IPS-18c (cell line): ENCODE measurements around the gene SAMD1.

Source experiments
- H3K4me3 ChIP-seq: 2 replicates; pipeline ENCODE4 v1.7.0; 2013; ENCODE audit warnings: low read depth, mild to moderate bottlenecking, low read length, moderate library complexity; ENCODE audit not compliant: insufficient read depth
- H3K9me3 ChIP-seq: one replicate; pipeline ENCODE4 v1.6.1; 2013; ENCODE audit warnings: mild to moderate bottlenecking, low read length, moderate library complexity; ENCODE audit not compliant: control insufficient read depth, insufficient read depth

Gene SAMD1

GRCh38 chr19:14097532-14098151, 7.1 kb upstream of the SAMD1 start:
- Histone ChIP-seq H3K4me3 (no peak overlapping the region), H3K9me3 (peaks cover 3% of the 10 kb centered on the region)

- Histone ChIP-seq H3K9me3 (peaks cover 3% of the 10 kb centered on the region), H3K4me3 (no peak overlapping the region)
Measured at GRCh38 chr19:14096272-14096992, 5.9 kb upstream of the SAMD1 start.

DNA sequence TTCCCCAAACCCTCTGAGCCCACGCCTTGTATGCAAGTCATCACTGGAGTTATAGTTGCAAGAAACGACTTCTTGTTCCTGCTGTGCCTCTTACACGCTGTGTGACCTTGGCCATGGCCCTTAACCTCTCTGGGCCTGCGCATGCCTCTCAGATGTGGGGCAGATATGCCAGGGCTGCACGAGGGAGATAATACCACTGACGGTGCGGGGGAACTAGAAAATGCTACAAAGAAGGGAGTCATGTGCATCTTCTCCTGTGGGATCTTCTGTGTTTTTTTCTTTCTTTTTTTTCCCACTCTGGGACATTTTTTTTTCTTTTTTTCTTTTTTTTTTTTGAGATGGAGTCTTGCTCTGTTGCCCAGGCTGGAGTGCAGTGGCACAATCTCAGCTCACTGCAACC, 4.3 kb upstream of the SAMD1 start:
- peaks cover 3% of the 10 kb centered on the region for H3K9me3 ChIP-seq
- H3K4me3 ChIP-seq, result no peak overlapping the region

GRCh38 chr19:14093117-14093823, 2.7 kb upstream of the SAMD1 start:
- peaks cover 3% of the 10 kb centered on the region for H3K9me3 ChIP-seq
- H3K4me3 ChIP-seq, result no peak overlapping the region

- H3K4me3 ChIP-seq, result peak overlapping the region; percentile 86
- H3K9me3 ChIP-seq, result peaks cover 3% of the 10 kb centered on the region
Measured at GRCh38 chr19:14091813-14092462, 1.4 kb upstream of the SAMD1 start.

GRCh38 chr19:14091081-14091812, 696 bp upstream of the SAMD1 start:
- peaks cover 3% of the 10 kb centered on the region for H3K9me3 ChIP-seq
- H3K4me3 ChIP-seq, result peak overlapping the region; percentile 86

GRCh38 chr19:14089662-14090508, 666 bp downstream of the SAMD1 start:
- Histone ChIP-seq H3K4me3 (peak overlapping the region; percentile 61), H3K9me3 (peaks cover 3% of the 10 kb centered on the region)

DNA sequence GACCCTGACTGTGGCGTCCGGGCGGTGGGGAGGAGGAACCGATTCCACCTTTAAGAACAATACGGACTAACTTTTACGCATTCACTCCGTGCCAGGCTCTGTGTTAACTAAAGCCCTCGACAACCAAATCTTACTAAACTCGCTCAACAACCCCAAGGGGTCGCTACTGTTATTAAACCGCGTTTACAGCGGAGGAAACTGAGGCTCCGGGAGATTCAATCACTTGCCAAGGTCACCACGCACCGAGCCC, 1.2 kb downstream of the SAMD1 start:
- peak overlapping the region; percentile 61 for H3K4me3 ChIP-seq

GRCh38 chr19:14088634-14089411, 1.7 kb downstream of the SAMD1 start:
- peaks cover 3% of the 10 kb centered on the region for H3K9me3 ChIP-seq
- peak overlapping the region; percentile 61; the same call in 1 of the 2 replicates for H3K4me3 ChIP-seq

More for the DNA sequence above, 1.2 kb downstream of the SAMD1 start:
- H3K9me3 ChIP-seq, result peaks cover 3% of the 10 kb centered on the region

DNA sequence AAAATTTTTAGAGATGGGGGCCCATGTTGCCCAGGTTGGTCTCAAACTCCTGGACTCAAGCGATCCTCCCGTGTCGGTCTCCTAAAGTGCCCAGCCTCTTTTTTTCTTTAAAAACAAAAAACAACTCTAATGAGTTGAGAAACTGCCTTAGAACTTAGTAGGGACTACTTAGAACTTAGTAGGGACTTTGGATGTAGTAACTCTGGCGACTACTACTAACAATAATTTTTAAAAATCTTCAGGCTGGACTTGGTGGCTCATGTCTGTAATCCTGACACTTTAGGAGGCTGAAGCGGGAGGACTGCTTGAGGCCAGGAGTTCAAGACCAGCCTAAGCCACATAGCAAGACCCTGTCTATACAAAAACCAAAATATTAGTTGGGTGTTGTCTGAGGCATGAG, 4.5 kb downstream of the SAMD1 start:
- Histone ChIP-seq H3K9me3 (no peaks in the 10 kb centered on the region), H3K4me3 (peak overlapping the region; percentile 44; the same call in 1 of the 2 replicates)

GRCh38 chr19:14085309-14085995, 5.1 kb downstream of the SAMD1 start, which contains the start of gene C19orf67:
TSS of gene C19orf67 (minus strand) at chr19:14085783. CDS start at chr19:14085627, 156 bp downstream.
- H3K4me3 ChIP-seq, result peak within 1 kb of the TSS; percentile 44
- no peaks in the 10 kb centered on the region for H3K9me3 ChIP-seq

- no peak overlapping the region for H3K4me3 ChIP-seq
- H3K9me3 ChIP-seq, result no peaks in the 10 kb centered on the region
Measured at GRCh38 chr19:14082675-14082960, 7.9 kb downstream of the SAMD1 start.

GRCh38 chr19:14081797-14082674, 8.5 kb downstream of the SAMD1 start:
- H3K4me3 ChIP-seq, result peak overlapping the region; percentile 62

DNA sequence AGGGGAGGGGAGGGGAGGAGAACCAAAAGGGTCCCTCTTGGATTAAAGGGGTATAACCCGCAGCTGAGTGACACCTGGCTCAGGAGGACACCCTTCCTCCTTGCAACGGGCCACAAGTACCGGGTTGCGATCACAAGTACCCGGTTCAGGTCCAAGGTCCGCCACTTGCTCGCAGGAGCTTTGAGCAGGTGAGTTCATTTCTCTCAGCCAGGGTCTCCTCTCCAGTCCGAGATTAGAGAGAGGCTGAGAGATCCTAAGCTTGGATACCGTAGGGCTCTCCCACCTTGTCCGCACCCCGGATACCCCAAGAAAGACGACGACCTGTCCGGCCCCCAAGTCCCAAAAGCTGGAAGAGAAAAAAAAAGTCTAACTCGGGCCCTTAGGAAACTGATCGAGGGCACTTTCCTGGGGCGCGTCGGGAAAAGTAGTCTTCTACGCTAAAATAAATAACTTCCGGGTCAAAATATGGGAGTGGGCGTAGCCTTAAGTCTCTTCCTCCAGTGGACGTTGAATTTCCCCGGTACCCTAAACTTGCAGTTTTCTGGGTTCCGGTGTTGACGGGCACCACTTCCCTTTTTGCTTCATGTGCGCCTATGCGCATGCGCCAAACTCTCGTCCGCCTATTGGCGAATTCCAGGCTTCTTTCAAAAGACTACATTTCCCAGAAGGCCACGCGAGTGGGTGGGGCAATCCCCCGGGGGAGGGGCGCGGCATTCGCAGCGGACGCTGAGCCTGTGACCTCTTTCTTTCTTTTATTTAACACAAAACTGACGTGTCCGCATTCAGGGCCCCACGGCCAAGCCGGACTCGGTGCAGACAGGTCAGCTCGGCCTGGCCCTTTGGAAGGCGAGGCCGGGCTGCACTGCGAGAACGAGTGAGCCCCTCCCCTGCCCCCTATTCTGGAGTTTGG, 9.4 kb downstream of the SAMD1 start:
- peak overlapping the region; percentile 83 for H3K4me3 ChIP-seq
- no peaks in the 10 kb centered on the region for H3K9me3 ChIP-seq

More at GRCh38 chr19:14081797-14082674, 8.5 kb downstream of the SAMD1 start:
- no peaks in the 10 kb centered on the region for H3K9me3 ChIP-seq
